SK-N-SH (cell line): ENCODE data around the gene TTN. TPM values are rescaled to one million over a fixed set of nuclear protein-coding genes. Genes with fewer than 3 reads are reported as not detected.
A peak's percentile ranks its signal among the peaks of the same experiment; 100 is the strongest.

Experiments used
- CTCF ChIA-PET: fragments of 300-600, 350-600 bp; formaldehyde crosslinking; extraction: SDS; loops from one replicate; lab custom pipeline; 2021; lab: Yijun Ruan, JAX
- POLR2A ChIA-PET: fragments of 350-600 bp; sonication (Branson Sonifier 250); formaldehyde crosslinking; extraction: SDS; loops from one replicate; lab custom pipeline; 2020; ENCODE audit warnings: antibody characterized with exemption, inconsistent platforms; lab: Yijun Ruan, JAX
- DNase-seq: peaks from one replicate; pipeline ENCODE4 v3.0.0; 2012
- H2AFZ ChIP-seq: fragments of 200-600 bp; sonication (generic); 2 replicates; pipeline ENCODE4 v1.8.1; 2016; ENCODE audit warnings: antibody characterized with exemption, mild to moderate bottlenecking, low read depth
- H3F3A ChIP-seq: fragments of 200-600 bp; sonication (generic); replicated peaks from 2 replicates; pipeline ENCODE3; 2016; ENCODE audit warnings: antibody characterized with exemption, mild to moderate bottlenecking; ENCODE audit not compliant: insufficient read depth
- H3K27ac ChIP-seq, 2 experiments: fragments of 200-500 bp in 1 of 2; fragments of 200-600 bp in 1 of 2; sonication (Bioruptor generic) in 1 of 2; sonication (generic), shearing (Covaris generic) in 1 of 2; 2 replicates each; pipeline versions ENCODE4 v1.5.1 to v1.6.1; 2014 to 2016; ENCODE audit warnings: low read depth in 2 of 2, inconsistent platforms in 1 of 2, low read length in 1 of 2, mild to moderate bottlenecking in 1 of 2, mixed read lengths in 1 of 2
- H3K27me3 ChIP-seq: fragments of 200-600 bp; sonication (generic), shearing (Covaris generic); 2 replicates; pipeline ENCODE4 v1.6.1; 2016; ENCODE audit warnings: mixed run types; ENCODE audit not compliant: insufficient read depth
- H3K36me3 ChIP-seq, 2 experiments: fragments of 200-500 bp in 1 of 2; fragments of 200-600 bp in 1 of 2; sonication (Bioruptor generic) in 1 of 2; sonication (generic) in 1 of 2; replicated peaks in 1 of 2; 2 replicates each; pipeline versions ENCODE3 to v1.5.1; 2014 to 2016; ENCODE audit warnings: low read length in 1 of 2, mild to moderate bottlenecking in 1 of 2; ENCODE audit not compliant: insufficient read depth in 2 of 2, control insufficient read depth in 1 of 2
- H3K4me1 ChIP-seq, 2 experiments: fragments of 200-500 bp in 1 of 2; fragments of 200-600 bp in 1 of 2; sonication (Bioruptor generic) in 1 of 2; sonication (generic), shearing (Covaris generic) in 1 of 2; 2 replicates each; pipeline versions ENCODE4 v1.5.1 to v1.6.1; 2014 to 2016; ENCODE audit warnings: low read depth in 1 of 2, low read length in 1 of 2, mixed run types in 1 of 2; ENCODE audit not compliant: insufficient read depth in 2 of 2, control insufficient read depth in 1 of 2
- H3K4me2 ChIP-seq: fragments of 200-600 bp; sonication (generic), shearing (Covaris generic); 2 replicates; pipeline ENCODE4 v1.6.1; 2017; ENCODE audit warnings: mixed run types
- H3K4me3 ChIP-seq, 2 experiments: fragments of 200-500 bp in 1 of 2; fragments of 200-600 bp in 1 of 2; sonication (Bioruptor generic) in 1 of 2; sonication (generic), shearing (Covaris generic) in 1 of 2; 2 replicates each; pipeline versions ENCODE4 v1.5.1 to v1.8.1; 2014 to 2016; ENCODE audit warnings: low read depth in 2 of 2, inconsistent platforms in 1 of 2, low read length in 1 of 2, mild to moderate bottlenecking in 1 of 2, mixed read lengths in 1 of 2, moderate library complexity in 1 of 2
- H3K79me2 ChIP-seq: fragments of 200-600 bp; sonication (generic); 2 replicates; pipeline ENCODE4 v1.8.1; 2017; ENCODE audit warnings: mild to moderate bottlenecking; ENCODE audit not compliant: insufficient read depth
- H3K9ac ChIP-seq: fragments of 200-600 bp; sonication (generic); 2 replicates; pipeline ENCODE4 v1.6.1; 2017; ENCODE audit warnings: mixed run types
- H3K9me2 ChIP-seq: fragments of 200-600 bp; sonication (generic); 2 replicates; pipeline ENCODE4 v1.6.1; 2017; ENCODE audit warnings: mixed run types
- H3K9me3 ChIP-seq: fragments of 200-600 bp; sonication (generic); 2 replicates; pipeline ENCODE4 v1.6.1; 2017; ENCODE audit warnings: mixed run types, mild to moderate bottlenecking, moderate library complexity
- H4K20me1 ChIP-seq: fragments of 200-600 bp; sonication (generic); 2 replicates; pipeline ENCODE4 v1.6.1; 2017; ENCODE audit warnings: mild to moderate bottlenecking, mixed run types; ENCODE audit not compliant: insufficient read depth
- FOXJ3 ChIP-seq: sonication (generic); formaldehyde crosslinking; IDR thresholded peaks from 2 replicates; pipeline ENCODE4 v1.5.1; 2020; ENCODE audit warnings: mild to moderate bottlenecking, missing genetic modification reagents
- JUND ChIP-seq: IDR thresholded peaks from 2 replicates; pipeline ENCODE4 v1.4.0; 2012
- PBX3 ChIP-seq: IDR thresholded peaks from 2 replicates; pipeline ENCODE4; 2012
- RCOR1 ChIP-seq: fragments of 150-350 bp; IDR thresholded peaks from 2 replicates; pipeline ENCODE4 v1.6.1; 2017; ENCODE audit warnings: antibody characterized with exemption, low read length
- REST ChIP-seq: IDR thresholded peaks from 2 replicates; pipeline ENCODE4 v1.6.1; 2012; ENCODE audit warnings: mild to moderate bottlenecking, low read depth, low read length, moderate library complexity
- RFX5 ChIP-seq: IDR thresholded peaks from 2 replicates; pipeline ENCODE4 v1.6.1; 2012; ENCODE audit warnings: mild to moderate bottlenecking, improper control_type of control experiment, low read length
- SMC3 ChIP-seq: IDR thresholded peaks from 2 replicates; pipeline ENCODE4 v1.6.1; 2012; ENCODE audit warnings: low read depth, low read length, improper control_type of control experiment
- TAF1 ChIP-seq: IDR thresholded peaks from 2 replicates; pipeline ENCODE4 v1.6.1; 2012; ENCODE audit warnings: low read depth, mild to moderate bottlenecking, low read length, moderate library complexity, borderline replicate concordance
- TCF12 ChIP-seq: IDR thresholded peaks from 2 replicates; pipeline ENCODE4 v1.4.0; 2012
- YY1 ChIP-seq: IDR thresholded peaks from 2 replicates; pipeline ENCODE4 v1.4.0; 2012; ENCODE audit warnings: low read depth, mild to moderate bottlenecking
- WGBS: methylation state at CpG from one replicate; pipeline ENCODE4 v1.1.6; 2017; ENCODE audit warnings: low lambda C conversion rate; 5-methylcytosine and 5-hydroxymethylcytosine counted together
- polyA plus RNA-seq, 3 experiments: library from polyadenylated mRNA; depleted of rRNA; stranded (reverse); fragments of >200 nt; gene quantifications; 2 replicates each; pipeline ENCODE4 v1.2.3, GENCODE V29; 2012
- TF ChIP-seq, protein P1 (sequence below): fragments of 200-600 bp; sonication (generic); IDR thresholded peaks from 2 replicates; pipeline ENCODE4 v1.6.1; 2017; ENCODE audit warnings: antibody characterized with exemption, mild to moderate bottlenecking, moderate library complexity
- TF ChIP-seq, protein P2 (sequence below): IDR thresholded peaks from 2 replicates; pipeline ENCODE4 v1.4.0; 2012; ENCODE audit warnings: low read depth, borderline replicate concordance
- TF ChIP-seq, protein P3 (sequence below): IDR thresholded peaks from 2 replicates; pipeline ENCODE4 v1.4.0; 2012; ENCODE audit warnings: low read depth, borderline replicate concordance
- TF ChIP-seq, protein P4 (sequence below): fragments of 150-350 bp; IDR thresholded peaks from 2 replicates; pipeline ENCODE4 v1.6.1; 2017; ENCODE audit warnings: antibody characterized with exemption, low read length, low read depth, borderline replicate concordance
- TF ChIP-seq, protein P5 (sequence below): fragments of 150-350 bp; IDR thresholded peaks from 2 replicates; pipeline ENCODE4 v1.6.1; 2016; ENCODE audit warnings: mild to moderate bottlenecking, low read depth, low read length

The TTN gene
- polyA plus RNA-seq, 1 of the 3 experiments (the other 2 are of a cell fraction) = 0.08 TPM

DNA sequence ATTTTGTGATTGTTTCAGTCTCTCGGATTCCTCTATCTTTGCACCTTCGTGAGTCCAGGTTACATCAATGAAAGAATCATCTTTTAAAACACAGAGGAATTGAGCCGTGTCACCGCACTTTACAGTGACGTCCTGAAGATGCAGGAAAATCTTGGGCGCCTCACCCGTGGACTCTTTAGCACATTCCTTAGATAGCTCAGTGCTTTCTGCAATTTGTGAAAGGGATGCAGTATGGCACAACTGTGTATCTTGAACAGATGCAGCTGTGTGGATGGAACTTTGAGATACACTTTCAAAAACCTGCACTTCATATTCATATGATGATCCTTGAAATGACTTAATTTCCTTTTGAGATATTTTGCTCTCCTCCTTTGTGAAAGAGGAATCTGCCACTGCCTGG is 50.9 kb downstream of the TTN start:
- no peaks in the 10 kb centered on the region for H3K79me2 ChIP-seq
- H4K20me1 ChIP-seq = no peaks in the 10 kb centered on the region
- DNase-seq = no peak
- peak overlapping the region; percentile 30 for H3K4me2 ChIP-seq
- H3K4me1 ChIP-seq = 0 out of 4 replicates have a peak, but pooled peaks cover 0 to 5% of the 10 kb centered on the region in 2 experiments
- H2AFZ ChIP-seq = peak overlapping the region; percentile 9; the same call in 1 of the 2 replicates
- H3K9me2 ChIP-seq = no peaks in the 10 kb centered on the region
- CTCF ChIA-PET = interaction anchor here (1.2 to 1.5 kb wide), 2 partner anchors 37 to 56 kb away, joined by 3 to 4 read pairs; no protein-coding TSS in a partner anchor
- H3K4me3 ChIP-seq = 0 out of 4 replicates have a peak overlapping the region, but pooled peaks of 1 of the 2 experiments have one; percentile 6
- H3K9ac ChIP-seq = no peak overlapping the region
- no peaks in the 10 kb centered on the region for H3K9me3 ChIP-seq
- H3F3A ChIP-seq = peaks cover 9% of the 10 kb centered on the region
- H3K27ac ChIP-seq = peak overlapping the region in 1 of 2 experiments; percentile 29; a peak in 2 of 4 replicates
- no peaks in the 10 kb centered on the region for H3K27me3 ChIP-seq
- WGBS = 81% methylated on average over 7 of the region's 7 CpGs
- POLR2A ChIA-PET = no interaction called here
- TF ChIP-seq RFX5 = no peak
- TF ChIP-seq, protein P1, sequence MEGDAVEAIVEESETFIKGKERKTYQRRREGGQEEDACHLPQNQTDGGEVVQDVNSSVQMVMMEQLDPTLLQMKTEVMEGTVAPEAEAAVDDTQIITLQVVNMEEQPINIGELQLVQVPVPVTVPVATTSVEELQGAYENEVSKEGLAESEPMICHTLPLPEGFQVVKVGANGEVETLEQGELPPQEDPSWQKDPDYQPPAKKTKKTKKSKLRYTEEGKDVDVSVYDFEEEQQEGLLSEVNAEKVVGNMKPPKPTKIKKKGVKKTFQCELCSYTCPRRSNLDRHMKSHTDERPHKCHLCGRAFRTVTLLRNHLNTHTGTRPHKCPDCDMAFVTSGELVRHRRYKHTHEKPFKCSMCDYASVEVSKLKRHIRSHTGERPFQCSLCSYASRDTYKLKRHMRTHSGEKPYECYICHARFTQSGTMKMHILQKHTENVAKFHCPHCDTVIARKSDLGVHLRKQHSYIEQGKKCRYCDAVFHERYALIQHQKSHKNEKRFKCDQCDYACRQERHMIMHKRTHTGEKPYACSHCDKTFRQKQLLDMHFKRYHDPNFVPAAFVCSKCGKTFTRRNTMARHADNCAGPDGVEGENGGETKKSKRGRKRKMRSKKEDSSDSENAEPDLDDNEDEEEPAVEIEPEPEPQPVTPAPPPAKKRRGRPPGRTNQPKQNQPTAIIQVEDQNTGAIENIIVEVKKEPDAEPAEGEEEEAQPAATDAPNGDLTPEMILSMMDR = no peak
- TF ChIP-seq RCOR1 = no peak
- no peak for TF ChIP-seq REST
- no peak for TF ChIP-seq PBX3
- TF ChIP-seq, protein P2, sequence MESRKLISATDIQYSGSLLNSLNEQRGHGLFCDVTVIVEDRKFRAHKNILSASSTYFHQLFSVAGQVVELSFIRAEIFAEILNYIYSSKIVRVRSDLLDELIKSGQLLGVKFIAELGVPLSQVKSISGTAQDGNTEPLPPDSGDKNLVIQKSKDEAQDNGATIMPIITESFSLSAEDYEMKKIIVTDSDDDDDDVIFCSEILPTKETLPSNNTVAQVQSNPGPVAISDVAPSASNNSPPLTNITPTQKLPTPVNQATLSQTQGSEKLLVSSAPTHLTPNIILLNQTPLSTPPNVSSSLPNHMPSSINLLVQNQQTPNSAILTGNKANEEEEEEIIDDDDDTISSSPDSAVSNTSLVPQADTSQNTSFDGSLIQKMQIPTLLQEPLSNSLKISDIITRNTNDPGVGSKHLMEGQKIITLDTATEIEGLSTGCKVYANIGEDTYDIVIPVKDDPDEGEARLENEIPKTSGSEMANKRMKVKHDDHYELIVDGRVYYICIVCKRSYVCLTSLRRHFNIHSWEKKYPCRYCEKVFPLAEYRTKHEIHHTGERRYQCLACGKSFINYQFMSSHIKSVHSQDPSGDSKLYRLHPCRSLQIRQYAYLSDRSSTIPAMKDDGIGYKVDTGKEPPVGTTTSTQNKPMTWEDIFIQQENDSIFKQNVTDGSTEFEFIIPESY = no peak
- no peak for TF ChIP-seq YY1
- TF ChIP-seq, protein P3, sequence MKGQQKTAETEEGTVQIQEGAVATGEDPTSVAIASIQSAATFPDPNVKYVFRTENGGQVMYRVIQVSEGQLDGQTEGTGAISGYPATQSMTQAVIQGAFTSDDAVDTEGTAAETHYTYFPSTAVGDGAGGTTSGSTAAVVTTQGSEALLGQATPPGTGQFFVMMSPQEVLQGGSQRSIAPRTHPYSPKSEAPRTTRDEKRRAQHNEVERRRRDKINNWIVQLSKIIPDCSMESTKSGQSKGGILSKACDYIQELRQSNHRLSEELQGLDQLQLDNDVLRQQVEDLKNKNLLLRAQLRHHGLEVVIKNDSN = no peak
- TF ChIP-seq JUND = no peak
- no peak for TF ChIP-seq TCF12
- TF ChIP-seq, protein P4, sequence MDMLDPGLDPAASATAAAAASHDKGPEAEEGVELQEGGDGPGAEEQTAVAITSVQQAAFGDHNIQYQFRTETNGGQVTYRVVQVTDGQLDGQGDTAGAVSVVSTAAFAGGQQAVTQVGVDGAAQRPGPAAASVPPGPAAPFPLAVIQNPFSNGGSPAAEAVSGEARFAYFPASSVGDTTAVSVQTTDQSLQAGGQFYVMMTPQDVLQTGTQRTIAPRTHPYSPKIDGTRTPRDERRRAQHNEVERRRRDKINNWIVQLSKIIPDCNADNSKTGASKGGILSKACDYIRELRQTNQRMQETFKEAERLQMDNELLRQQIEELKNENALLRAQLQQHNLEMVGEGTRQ = no peak
- no peak for TF ChIP-seq TAF1
- TF ChIP-seq, protein P5, sequence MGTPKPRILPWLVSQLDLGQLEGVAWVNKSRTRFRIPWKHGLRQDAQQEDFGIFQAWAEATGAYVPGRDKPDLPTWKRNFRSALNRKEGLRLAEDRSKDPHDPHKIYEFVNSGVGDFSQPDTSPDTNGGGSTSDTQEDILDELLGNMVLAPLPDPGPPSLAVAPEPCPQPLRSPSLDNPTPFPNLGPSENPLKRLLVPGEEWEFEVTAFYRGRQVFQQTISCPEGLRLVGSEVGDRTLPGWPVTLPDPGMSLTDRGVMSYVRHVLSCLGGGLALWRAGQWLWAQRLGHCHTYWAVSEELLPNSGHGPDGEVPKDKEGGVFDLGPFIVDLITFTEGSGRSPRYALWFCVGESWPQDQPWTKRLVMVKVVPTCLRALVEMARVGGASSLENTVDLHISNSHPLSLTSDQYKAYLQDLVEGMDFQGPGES = no peak
- no peak for TF ChIP-seq FOXJ3 (CRISPR knock-in tag)
- no peak for TF ChIP-seq SMC3
- H3K36me3 ChIP-seq = no peaks in the 10 kb centered on the region
